K562 (cell line): Measurements from ENCODE around the gene MALAT1. TPM values are rescaled to one million over a fixed set of nuclear protein-coding genes. Genes with fewer than 3 reads are reported as not detected.

ENCODE experiments used
- ATF1 ChIP-seq, 2 experiments: fragments of 450-650 bp in 1 of 2; IDR thresholded peaks; 2 replicates each; pipeline ENCODE4 v1.6.1; 2016; ENCODE audit warnings: missing compliant biosample characterization in 1 of 2, missing genetic modification characterization in 1 of 2
- ATF3 ChIP-seq, 2 experiments: fragments of 450-650 bp in 1 of 2; sonication (generic) in 1 of 2; formaldehyde crosslinking in 1 of 2; IDR thresholded peaks in 1 of 2; conservative IDR thresholded peaks in 1 of 2; 2 replicates each; pipeline versions ENCODE4 v1.6.1 to v1.8.1; 2016 to 2023; ENCODE audit warnings: mild to moderate bottlenecking in 2 of 2, moderate library complexity in 2 of 2, inconsistent platforms in 1 of 2, missing genetic modification reagents in 1 of 2
- BACH1 ChIP-seq: fragments of 200-800 bp; sonication (Bioruptor generic); IDR thresholded peaks from 2 replicates; pipeline ENCODE4 v1.6.1; 2016; ENCODE audit warnings: missing genetic modification characterization, missing compliant biosample characterization
- CREB1 ChIP-seq, 2 experiments: sonication (generic) in 1 of 2; formaldehyde crosslinking in 1 of 2; IDR thresholded peaks; 2 replicates each; pipeline versions ENCODE4 v1.6.1 to v1.8.0; 2012 to 2022; ENCODE audit warnings: inconsistent platforms in 1 of 2, mild to moderate bottlenecking in 1 of 2, missing genetic modification reagents in 1 of 2, moderate library complexity in 1 of 2
- CREM ChIP-seq: IDR thresholded peaks from 2 replicates; pipeline ENCODE4 v1.6.1; 2014; ENCODE audit warnings: antibody characterized with exemption, low read depth
- CSDE1 ChIP-seq, 2 experiments: fragments of 450-650 bp; IDR thresholded peaks; 2 replicates each; pipeline ENCODE4 v1.6.1; 2016; ENCODE audit warnings: mild to moderate bottlenecking in 1 of 2
- DMBX1 ChIP-seq: fragments of 250-450 bp; sonication (Bioruptor Pico); IDR thresholded peaks from 2 replicates; pipeline ENCODE4 v1.8.0; 2022; ENCODE audit warnings: inconsistent platforms, mild to moderate bottlenecking, moderate library complexity, borderline replicate concordance
- HDAC1 ChIP-seq, 2 experiments: fragments of 450-650 bp; IDR thresholded peaks; 2 replicates each; pipeline ENCODE4 v1.6.1; 2016 to 2017; ENCODE audit warnings: inconsistent platforms in 1 of 2, mild to moderate bottlenecking in 1 of 2, moderate library complexity in 1 of 2
- JUN ChIP-seq, 2 experiments: sonication (generic) in 1 of 2; formaldehyde crosslinking in 1 of 2; IDR thresholded peaks; 2 replicates each; pipeline versions ENCODE4 v1.6.1 to v1.8.0; 2012 to 2022; ENCODE audit warnings: borderline replicate concordance in 2 of 2, mild to moderate bottlenecking in 2 of 2, improper control_type of control experiment in 1 of 2, low read depth in 1 of 2, low read length in 1 of 2, missing genetic modification reagents in 1 of 2
- MAFK ChIP-seq: IDR thresholded peaks from 2 replicates; pipeline ENCODE4 v1.6.1; 2011; ENCODE audit warnings: low read length, improper control_type of control experiment
- MEIS2 ChIP-seq: fragments of 450-650 bp; IDR thresholded peaks from 2 replicates; pipeline ENCODE4 v1.6.1; 2014; ENCODE audit warnings: mild to moderate bottlenecking; ENCODE audit not compliant: partially characterized antibody
- NFE2 ChIP-seq: IDR thresholded peaks from 2 replicates; pipeline ENCODE4 v1.6.1; 2014; ENCODE audit warnings: antibody characterized with exemption, low read depth
- PTRF ChIP-seq: fragments of 450-650 bp; IDR thresholded peaks from 2 replicates; pipeline ENCODE4 v1.6.1; 2016; ENCODE audit warnings: mild to moderate bottlenecking, missing genetic modification characterization, missing compliant biosample characterization
- SMARCA4 ChIP-seq: fragments of 450-650 bp; IDR thresholded peaks from 2 replicates; pipeline ENCODE4 v1.6.1; 2016
- SNIP1 ChIP-seq: fragments of 450-650 bp; IDR thresholded peaks from 2 replicates; pipeline ENCODE4 v1.7.1; 2017; ENCODE audit warnings: low read depth, mild to moderate bottlenecking
- ZFX ChIP-seq: sonication (generic); formaldehyde crosslinking; IDR thresholded peaks from 2 replicates; pipeline ENCODE4 v1.8.0; 2022; ENCODE audit warnings: mild to moderate bottlenecking, missing genetic modification reagents, moderate library complexity
- ZNF175 ChIP-seq: fragments of 200-800 bp; sonication (Bioruptor generic); IDR thresholded peaks from 2 replicates; pipeline ENCODE4 v1.6.1; 2016; ENCODE audit warnings: low read depth, mild to moderate bottlenecking, missing genetic modification characterization, missing compliant biosample characterization
- ZNF263 ChIP-seq: sonication (generic); formaldehyde crosslinking; IDR thresholded peaks from 2 replicates; pipeline ENCODE4 v1.8.0; 2022; ENCODE audit warnings: mild to moderate bottlenecking, missing genetic modification reagents, borderline replicate concordance
- ZNF444 ChIP-seq: fragments of 250-450 bp; sonication (Bioruptor Pico); IDR thresholded peaks from 2 replicates; pipeline ENCODE4 v1.4.0; 2020; ENCODE audit warnings: mild to moderate bottlenecking, moderate library complexity
- ZNF76 ChIP-seq: fragments of 250-450 bp; sonication (Bioruptor Pico); IDR thresholded peaks from 2 replicates; pipeline ENCODE4 v1.4.0; 2020; ENCODE audit warnings: mild to moderate bottlenecking, moderate library complexity, borderline replicate concordance
- ZNF77 ChIP-seq: fragments of 250-450 bp; sonication (Bioruptor Pico); IDR thresholded peaks from 2 replicates; pipeline ENCODE4 v1.5.0; 2020
- polyA plus RNA-seq, 8 experiments: library from polyadenylated mRNA; depleted of rRNA in 4 of 8; stranded (reverse) in 5 of 8; unstranded in 3 of 8; fragments of >200 nt; fragmentation: Nextera tagmentation in 2 of 8; fragmentation: Illumina TruSeq in 1 of 8; extraction: Ambion mirVana in 2 of 8; extraction: Trizol in 1 of 8; gene quantifications; 2 replicates each; pipeline versions ENCODE4 v1.2.1 to v1.2.3, GENCODE V29; 2011 to 2014; ENCODE audit warnings: inconsistent platforms in 1 of 8, missing spikeins in 1 of 8
- total RNA-seq, 7 experiments: library from RNA; depleted of rRNA in 6 of 7; stranded (reverse); fragments of >200 nt in 6 of 7; fragmentation: Illumina TruSeq in 2 of 7; extraction: Trizol in 2 of 7; gene quantifications; 2 replicates each; pipeline versions ENCODE4 v1.2.1 to v1.2.3, GENCODE V29; 2011 to 2021; ENCODE audit warnings: low replicate concordance in 1 of 7
- TF ChIP-seq, protein P1 (sequence below), 3 experiments: fragments of 200-800 bp in 1 of 3; sonication (Bioruptor generic) in 1 of 3; sonication (generic) in 1 of 3; formaldehyde crosslinking in 1 of 3; IDR thresholded peaks; 2 replicates each; pipeline versions ENCODE4 v1.6.1 to v1.8.0; 2016 to 2022; ENCODE audit warnings: mild to moderate bottlenecking in 2 of 3, missing compliant biosample characterization in 2 of 3, missing genetic modification characterization in 2 of 3, missing genetic modification reagents in 1 of 3
- TF ChIP-seq, protein P2 (sequence below): fragments of 250-450 bp; sonication (Bioruptor Pico); IDR thresholded peaks from 2 replicates; pipeline ENCODE4 v1.4.0; 2020

MALAT1 gene
- total and polyA plus RNA-seq, 9 of the 15 experiments (the other 6 are each of a cell fraction or from before 2014, with no cell fraction given): 363 to 8,715 (median 2,351) TPM

- TF ChIP-seq HDAC1 (IDR thresholded peaks at IDR 0.05): 0 out of 4 replicates have a peak, but pooled peaks of 1 of the 2 experiments have one; percentile 19
- peak; percentile 46; the same call in 1 of the 2 replicates for TF ChIP-seq BACH1 (tag)
- no peak for TF ChIP-seq ZNF77 (CRISPR knock-in tag)
- no peak for TF ChIP-seq SNIP1
- TF ChIP-seq ZNF263 (CRISPR knock-in tag): no peak
- no peak for TF ChIP-seq ZNF444
- peak; percentile 77 for TF ChIP-seq CREM
- 0 out of 2 replicates have a peak, but pooled peaks have one; percentile 9 for TF ChIP-seq SMARCA4
- TF ChIP-seq MAFK: no peak
- TF ChIP-seq ATF3 (IDR thresholded peaks at IDR 0.05): peak; percentile 91
- no peak for TF ChIP-seq ATF3 (CRISPR knock-in tag; conservative IDR thresholded peaks at IDR 0.05)
- 0 out of 2 replicates have a peak, but pooled peaks have one; percentile 9 for TF ChIP-seq DMBX1
- no peak for TF ChIP-seq CREB1 (IDR thresholded peaks at IDR 0.05)
- 0 out of 2 replicates have a peak, but pooled peaks have one; percentile 36 for TF ChIP-seq CREB1 (CRISPR knock-in tag; IDR thresholded peaks at IDR 0.05)
- TF ChIP-seq, protein P1, sequence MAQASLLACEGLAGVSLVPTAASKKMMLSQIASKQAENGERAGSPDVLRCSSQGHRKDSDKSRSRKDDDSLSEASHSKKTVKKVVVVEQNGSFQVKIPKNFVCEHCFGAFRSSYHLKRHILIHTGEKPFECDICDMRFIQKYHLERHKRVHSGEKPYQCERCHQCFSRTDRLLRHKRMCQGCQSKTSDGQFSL (CRISPR knock-in tag; IDR thresholded peaks at IDR 0.05): no peak
- TF ChIP-seq, protein P1 (tag; IDR thresholded peaks at IDR 0.05): 0 out of 4 replicates have a peak, but pooled peaks of 1 of the 2 experiments have one; percentile 40
- no peak for TF ChIP-seq ZNF76 (CRISPR knock-in tag)
- TF ChIP-seq JUN (IDR thresholded peaks at IDR 0.05; ENCODE audit: borderline replicate concordance, low read depth, low read length): peak; percentile 57; the same call in 1 of the 2 replicates
- no peak for TF ChIP-seq JUN (CRISPR knock-in tag; IDR thresholded peaks at IDR 0.05; ENCODE audit: borderline replicate concordance)
- TF ChIP-seq, protein P2, sequence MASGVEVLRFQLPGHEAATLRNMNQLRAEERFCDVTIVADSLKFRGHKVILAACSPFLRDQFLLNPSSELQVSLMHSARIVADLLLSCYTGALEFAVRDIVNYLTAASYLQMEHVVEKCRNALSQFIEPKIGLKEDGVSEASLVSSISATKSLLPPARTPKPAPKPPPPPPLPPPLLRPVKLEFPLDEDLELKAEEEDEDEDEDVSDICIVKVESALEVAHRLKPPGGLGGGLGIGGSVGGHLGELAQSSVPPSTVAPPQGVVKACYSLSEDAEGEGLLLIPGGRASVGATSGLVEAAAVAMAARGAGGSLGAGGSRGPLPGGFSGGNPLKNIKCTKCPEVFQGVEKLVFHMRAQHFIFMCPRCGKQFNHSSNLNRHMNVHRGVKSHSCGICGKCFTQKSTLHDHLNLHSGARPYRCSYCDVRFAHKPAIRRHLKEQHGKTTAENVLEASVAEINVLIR (CRISPR knock-in tag): 0 out of 2 replicates have a peak, but pooled peaks have one; percentile 54
- TF ChIP-seq PTRF (tag): no peak
- no peak for TF ChIP-seq ZNF175 (CRISPR knock-in tag)
- 0 out of 2 replicates have a peak, but pooled peaks have one; percentile 26 for TF ChIP-seq NFE2
- TF ChIP-seq ATF1 (CRISPR knock-in tag; IDR thresholded peaks at IDR 0.05): no peak
- peak; percentile 87 for TF ChIP-seq ATF1 (tag; IDR thresholded peaks at IDR 0.05)
- no peak for TF ChIP-seq MEIS2
- no peak for TF ChIP-seq ZFX (CRISPR knock-in tag)
- no peak for TF ChIP-seq CSDE1 (IDR thresholded peaks at IDR 0.05)
Measured at GRCh38 chr11:65488273-65489034, 10.4 kb upstream of the MALAT1 start (continued).
